HG03575 (cell line): ENCODE measurements around the gene MTF2.
"Not testable (repeated sequence)": the region's sequence is repeated elsewhere in the genome, so short reads cannot be mapped to it uniquely, and the experiment has no call there.

Experiments
- ATAC-seq: cut with Tn5 transposase; IDR thresholded peaks from one replicate; pipeline ENCODE4 v1.9.1; 2021; ENCODE audit not compliant: unreplicated experiment, insufficient number of reproducible peaks, low FRiP score; ENCODE audit errors: extremely low read depth

Gene MTF2

GRCh38 chr1:93172778-93173177 is 93.7 kb downstream of the MTF2 start:
- no peak for ATAC-seq

GRCh38 chr1:93174638-93175037 is 95.6 kb downstream of the MTF2 start:
- ATAC-seq: not testable (repeated sequence)

- ATAC-seq: no peak
Measured at GRCh38 chr1:93177991-93178390, 98.9 kb downstream of the MTF2 start.

- no peak for ATAC-seq
Measured at GRCh38 chr1:93178418-93178817, 99.3 kb downstream of the MTF2 start.

GRCh38 chr1:93179886-93180722 is 101.0 kb downstream of the MTF2 start, which contains the start of gene TMED5:
Gene TMED5, minus strand, starts transcription at chr1:93180413. Its CDS starts 171 bp downstream, at chr1:93180242.
- ATAC-seq: peak; percentile 47

- ATAC-seq: no peak
Measured at GRCh38 chr1:93180723-93181613, 101.9 kb downstream of the MTF2 start, which contains the start of gene CCDC18. Gene CCDC18, plus strand, starts transcription at chr1:93180724. Its CDS starts 2,638 bp downstream, at chr1:93183362.

- no peak for ATAC-seq
Measured at GRCh38 chr1:93186667-93187066, 107.6 kb downstream of the MTF2 start.
